ENCODE data around the gene PXK.
"Not testable (repeated sequence)": the region's sequence is repeated elsewhere in the genome, so short reads cannot be mapped to it uniquely, and the experiment has no call there.

Gene PXK

DNA sequence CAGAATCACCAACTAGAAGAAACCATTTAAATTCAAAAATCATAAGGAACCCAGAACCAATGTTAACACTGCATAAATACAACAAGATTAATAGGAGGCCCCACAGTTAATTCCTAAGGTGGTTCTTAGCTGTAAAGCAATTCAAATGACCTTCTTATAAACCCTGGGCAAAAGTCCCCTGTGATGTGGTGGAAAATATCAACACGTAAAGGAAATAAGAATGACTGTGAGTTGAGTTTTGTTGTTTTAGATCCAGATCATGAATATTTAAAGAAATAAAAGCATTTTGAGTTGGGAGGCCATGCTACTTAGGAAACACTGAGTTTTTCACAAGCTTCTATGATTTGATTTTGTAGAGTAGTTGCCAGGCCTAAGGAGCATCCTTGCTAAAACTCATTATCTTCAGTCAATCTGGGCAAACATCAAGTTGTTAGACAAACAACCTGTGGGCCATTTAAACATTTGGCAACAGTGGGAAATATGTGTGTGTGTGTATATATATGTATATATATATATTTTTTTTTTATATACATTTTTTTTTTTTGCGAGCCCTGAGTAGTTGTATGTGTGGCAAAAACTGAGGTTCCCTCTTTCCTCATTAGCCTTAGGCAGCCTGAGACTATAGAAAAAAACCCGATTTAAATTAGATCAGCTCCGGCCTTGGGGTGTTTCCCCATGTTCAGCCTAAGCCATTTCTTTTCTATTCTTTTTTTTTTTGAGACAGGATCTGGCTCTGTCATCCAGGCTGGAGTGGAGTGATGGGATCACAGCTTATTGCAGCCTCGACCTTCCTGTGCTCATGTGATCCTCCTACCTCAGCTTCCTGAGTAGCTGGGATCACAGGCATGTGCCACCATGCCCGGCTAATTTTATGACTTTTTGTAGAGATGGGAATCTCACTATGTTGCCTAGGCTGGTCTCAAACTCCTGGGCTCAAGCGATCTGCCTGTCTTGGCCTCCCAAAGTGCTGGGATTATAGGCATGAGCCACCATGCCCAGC, 8.0 kb upstream of the PXK start:
- no peak for DNase-seq

DNA sequence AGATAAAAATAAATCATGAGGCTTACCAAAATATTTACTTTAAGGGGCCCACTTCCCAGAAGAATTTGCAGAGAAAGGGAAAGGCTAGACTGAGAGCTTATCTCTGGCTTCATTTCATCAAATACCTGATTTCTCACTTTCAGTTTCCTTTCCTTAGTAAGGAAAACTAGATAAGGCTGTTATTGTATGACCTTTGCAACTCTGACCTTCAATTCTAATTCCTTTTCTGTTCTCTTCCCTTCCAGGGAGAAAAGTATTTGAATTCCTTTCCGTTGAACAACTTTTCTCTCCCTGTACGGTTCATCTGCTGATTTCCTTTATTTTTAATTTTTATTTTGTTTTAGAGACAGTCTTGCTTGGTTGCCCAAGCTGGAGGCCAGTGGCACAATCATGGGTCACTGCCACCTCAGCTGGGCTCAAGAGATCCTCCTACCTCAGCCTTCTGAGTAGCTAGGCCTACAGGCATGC, 7.1 kb upstream of the PXK start:
- DNase-seq: no peak

DNA sequence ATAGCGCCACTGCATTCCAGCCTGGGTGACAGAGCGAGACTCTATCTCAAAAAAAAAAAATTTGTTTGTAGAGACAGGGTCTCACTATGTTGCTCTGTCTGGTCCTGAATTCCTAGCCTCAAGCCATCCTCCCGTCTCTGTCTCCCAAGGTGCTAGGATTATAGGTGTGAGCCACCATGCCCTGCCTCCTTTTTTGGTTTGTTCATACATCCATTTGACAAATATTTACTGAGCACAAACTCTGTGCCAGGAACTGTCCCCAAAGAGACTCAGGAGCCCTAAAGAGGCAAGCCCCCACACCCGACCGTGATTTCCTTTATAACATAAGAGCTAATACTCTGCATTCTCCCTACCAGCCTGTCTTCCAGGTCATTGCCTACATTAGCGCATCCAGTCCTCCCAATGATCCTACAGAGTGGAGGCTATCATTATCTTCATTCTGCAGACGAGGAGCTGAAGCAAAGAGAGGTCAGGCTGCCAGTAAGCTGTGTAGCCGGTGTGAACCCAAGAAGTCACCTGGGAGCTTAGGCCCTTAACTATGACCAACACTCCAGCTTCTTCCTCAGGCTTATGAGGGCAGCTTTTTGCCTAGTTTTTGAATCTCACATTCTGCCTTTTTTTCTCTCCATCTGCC, 6.3 kb upstream of the PXK start:
- DNase-seq: no peak

DNA sequence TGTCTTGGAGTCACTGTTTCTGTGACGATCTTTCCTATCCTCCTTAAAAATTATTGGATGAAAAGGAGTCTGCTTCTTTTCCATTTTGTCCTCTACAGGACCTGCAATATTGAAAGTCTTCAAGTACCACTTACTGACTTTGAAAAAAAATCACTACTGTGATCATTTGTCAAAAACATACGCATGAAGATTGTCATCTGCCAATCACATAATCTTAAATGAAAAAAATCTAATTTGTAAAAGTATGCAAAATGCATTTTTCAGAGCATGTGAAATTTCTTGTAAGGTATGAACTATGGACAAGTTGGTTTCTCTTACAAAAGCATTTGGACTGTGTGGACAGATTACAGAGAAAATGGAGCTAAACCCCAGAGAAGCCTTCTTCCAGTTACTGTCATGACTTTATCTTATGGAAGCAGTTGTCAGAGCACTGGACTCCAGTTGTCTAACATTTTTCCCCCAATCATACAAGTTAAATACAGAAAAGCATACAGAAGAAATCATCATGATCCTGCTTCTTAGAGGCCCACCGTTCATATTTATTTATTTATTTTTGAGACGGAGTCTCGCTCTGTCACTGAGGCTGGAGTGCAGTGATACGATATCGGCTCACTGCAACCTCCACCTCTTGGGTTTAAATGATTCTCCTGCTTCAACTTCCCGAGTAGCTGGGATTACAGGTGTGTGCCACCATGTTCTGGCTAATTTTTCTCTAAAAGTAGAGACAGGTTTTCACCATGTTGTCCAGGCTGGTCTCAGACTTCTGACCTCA, 3.4 kb upstream of the PXK start:
- DNase-seq: no peak

DNA sequence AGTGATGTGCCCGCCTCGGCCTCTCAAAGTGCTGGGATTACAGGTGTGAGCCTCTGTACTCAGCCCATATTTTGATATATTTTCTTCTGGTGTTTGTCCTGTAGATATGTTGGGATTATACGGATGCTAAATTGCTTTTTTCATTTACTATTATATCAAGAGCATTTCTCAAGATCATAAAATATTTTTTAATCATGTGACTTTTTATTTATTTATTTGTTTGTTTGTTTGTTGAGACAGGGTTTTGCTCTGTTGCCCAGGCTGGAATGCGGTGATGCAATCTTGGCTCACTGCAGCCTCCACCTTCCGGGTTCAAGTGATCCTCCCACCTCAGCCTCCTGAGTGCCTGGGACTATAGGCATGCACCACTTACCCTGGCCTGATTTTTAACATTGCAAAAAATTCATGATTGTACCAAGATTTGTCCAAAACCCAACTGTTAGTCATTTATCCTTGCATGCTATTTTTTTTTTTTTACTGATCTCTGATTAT, 2.7 kb upstream of the PXK start:
- DNase-seq: no peak

- DNase-seq: no peak
Observed at GRCh38 chr3:58331593-58332152, 1.0 kb upstream of the PXK start.

DNA sequence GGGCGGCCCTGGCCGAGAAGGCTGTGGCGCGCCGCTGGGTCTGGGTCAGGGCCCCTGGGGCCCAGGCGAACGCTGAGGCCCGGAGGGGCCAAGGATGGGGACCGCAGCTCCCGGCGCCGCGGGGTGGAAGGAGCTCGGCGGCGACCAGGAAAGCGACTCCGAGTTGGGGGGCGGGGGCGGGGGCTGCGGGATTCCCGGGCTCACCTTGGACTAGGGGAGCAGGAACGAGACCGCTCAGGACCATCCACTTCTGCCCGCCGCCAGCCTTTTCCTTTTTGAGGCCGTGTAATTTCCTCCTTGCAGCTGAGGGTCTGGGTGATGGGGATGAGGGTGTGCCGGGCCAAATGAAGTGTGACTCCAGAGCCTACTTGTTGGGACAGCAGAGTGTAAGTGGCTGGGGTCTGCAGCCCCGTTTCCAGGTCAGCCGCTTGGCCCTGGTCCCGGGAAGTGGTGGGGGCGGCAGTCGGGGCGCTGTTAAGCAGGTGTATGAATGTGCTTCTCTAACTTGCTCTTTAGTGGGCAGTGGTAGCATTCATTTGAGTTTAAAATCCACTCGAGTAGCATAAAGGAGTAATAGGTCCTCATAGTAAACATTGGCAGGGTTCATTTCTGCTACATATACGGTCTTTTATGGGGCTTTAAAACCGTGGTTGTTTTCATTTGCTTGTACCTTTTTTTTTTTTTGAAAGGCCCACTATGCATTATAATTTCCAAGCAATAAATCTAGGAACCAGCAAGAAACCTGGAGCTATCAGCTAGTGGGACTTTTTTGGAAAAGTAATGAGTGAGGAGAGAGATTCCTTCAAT, 717 bp downstream of the PXK start:
- DNase-seq: no peak

GRCh38 chr3:58334013-58334321, 1.3 kb downstream of the PXK start:
- no peak for DNase-seq

DNA sequence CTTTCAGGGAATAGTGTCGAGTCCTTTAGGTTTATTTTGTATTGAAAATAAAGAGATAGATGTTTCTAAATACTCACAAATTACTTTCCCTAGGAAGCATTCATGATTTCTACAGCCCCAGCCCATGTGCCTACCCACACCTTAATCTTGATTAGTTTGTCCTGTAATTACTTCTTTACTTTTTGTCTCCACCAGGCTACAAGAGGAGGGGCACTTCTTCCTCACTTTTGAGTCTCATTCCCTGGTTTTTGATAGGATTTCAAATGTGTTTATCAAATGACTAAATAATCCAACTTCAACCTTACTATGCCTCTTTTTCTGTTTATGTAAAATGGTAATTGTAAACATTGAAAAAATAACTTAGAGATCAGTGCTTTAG, 1.8 kb downstream of the PXK start:
- no peak for DNase-seq

DNA sequence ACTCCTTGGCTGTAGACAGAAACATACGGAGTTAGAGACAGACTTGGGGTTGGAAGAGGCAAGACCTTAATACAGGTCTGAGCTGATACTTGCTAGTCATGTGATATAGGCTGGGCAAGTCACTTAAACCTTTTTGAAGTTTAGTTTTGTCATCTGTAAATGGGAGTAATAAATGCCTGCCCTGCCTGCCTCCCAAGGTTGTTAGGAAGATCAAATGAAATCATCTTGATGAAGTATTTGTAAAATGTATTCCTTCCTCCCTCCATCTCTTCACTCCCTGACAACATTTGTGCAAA, 2.9 kb downstream of the PXK start:
- no peak for DNase-seq

- no peak for DNase-seq
Observed at GRCh38 chr3:58336135-58336882, 3.6 kb downstream of the PXK start.

- no peak for DNase-seq
Observed at GRCh38 chr3:58337190-58337589, 4.5 kb downstream of the PXK start.

DNA sequence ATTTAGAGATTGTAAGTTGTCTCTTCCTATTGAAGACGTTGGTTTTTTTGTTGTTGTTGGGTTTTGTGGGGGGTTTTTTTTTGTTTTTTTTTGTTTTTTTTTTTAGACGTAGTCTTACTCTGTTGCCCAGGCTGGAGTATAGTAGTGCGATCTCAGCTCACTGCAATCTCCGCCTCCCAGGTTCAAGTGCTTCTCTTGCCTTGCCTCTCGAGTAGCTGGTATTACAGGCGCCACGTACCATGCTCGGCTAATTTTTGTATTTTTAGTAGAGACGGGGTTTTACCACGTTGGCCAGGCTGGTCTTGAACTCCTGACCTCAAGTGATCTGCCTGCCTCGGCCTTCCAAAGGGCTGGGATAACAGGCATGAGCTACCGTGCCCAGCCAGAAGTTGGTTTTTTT, 6.5 kb downstream of the PXK start:
- not testable (repeated sequence) for DNase-seq

DNA sequence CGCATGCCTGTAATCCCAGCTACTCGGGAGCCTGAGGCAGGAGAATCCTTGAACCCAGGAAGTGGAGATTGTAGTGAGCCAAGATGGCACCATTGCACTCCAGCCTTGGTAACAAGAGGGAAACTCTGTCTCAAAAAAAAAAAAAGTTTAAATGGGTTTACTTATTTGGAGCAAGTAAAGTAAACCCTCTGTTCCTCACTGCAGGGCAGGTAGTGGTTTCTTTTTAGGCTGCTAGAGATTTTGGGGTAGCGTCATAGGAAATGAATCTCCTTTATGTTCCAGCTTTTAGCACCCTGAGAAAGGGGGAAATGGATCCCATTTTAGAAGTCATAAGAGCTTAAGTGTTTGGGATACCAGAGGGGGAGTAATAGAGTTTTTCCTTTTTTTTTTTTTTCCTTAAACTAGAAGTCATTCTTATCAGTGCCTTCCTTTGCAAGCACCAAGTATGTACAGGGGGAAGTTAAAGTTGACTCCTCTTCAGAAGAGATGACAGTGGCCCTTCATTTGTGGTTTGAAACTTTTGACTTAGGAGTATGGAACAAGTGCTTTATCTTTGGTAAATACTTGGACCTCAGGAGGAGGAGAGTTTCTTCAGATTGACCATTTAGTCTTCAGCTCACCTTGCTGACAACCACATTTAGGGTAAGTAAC, 8.0 kb downstream of the PXK start:
- no peak for DNase-seq

DNA sequence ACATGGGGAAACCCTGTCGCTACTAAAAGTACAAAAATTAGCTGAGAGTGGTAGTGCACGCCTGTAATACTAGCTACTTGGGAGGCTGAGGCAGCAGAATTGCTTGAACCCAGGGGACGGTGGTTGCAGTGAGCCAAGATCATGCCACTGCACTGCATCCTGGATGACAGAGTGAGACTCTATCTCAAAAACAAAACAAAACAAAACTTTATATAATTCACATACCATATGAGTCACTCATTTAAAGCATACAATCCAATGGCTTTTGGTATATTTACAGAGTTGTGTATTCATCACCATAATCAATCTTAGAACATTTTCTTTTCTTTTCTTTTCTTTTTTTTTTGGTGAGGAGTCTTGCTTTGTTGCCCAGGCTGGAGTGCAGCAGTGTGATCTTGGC, 8.7 kb downstream of the PXK start:
- no peak for DNase-seq

GRCh38 chr3:58342676-58343075, 10.0 kb downstream of the PXK start:
- DNase-seq: no peak

DNA sequence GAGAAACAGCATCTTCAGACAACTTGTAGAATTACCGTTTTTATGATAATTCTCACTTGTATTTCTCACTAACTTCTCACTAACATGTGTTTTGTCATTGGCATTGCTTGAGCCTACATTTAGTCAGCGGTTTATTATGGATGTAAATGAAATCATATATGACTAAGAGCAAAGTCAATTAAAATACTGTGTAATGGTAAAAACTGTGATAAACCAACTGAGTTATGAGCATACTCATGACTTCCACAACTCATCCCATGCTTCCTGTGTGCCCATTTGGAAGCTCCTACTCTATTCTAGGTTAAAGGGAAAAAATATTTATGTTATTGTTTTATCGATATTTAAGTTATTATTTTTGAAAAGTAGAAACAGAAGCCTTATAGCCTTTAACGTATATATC, 12.8 kb downstream of the PXK start:
- DNase-seq: no peak

DNA sequence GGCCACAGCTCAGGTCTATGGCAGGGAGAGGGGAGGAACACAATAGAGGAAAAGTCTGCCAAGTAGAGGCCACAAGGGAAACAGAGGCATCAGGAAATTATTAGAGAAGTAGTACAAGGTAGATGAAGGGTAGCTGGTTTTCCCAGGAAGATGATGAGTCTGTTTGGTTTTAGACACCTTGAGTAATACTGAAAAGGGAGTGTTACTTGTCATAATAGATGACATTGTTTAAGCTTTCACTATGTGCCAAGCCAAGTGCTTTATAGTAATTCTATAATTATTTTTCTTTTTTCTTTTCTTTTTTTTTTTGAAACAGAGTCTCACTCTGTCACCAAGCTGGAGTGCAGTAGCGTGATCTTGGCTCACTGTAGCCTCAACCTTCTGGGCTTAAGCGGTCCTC, 13.7 kb downstream of the PXK start:
- DNase-seq: no peak

DNA sequence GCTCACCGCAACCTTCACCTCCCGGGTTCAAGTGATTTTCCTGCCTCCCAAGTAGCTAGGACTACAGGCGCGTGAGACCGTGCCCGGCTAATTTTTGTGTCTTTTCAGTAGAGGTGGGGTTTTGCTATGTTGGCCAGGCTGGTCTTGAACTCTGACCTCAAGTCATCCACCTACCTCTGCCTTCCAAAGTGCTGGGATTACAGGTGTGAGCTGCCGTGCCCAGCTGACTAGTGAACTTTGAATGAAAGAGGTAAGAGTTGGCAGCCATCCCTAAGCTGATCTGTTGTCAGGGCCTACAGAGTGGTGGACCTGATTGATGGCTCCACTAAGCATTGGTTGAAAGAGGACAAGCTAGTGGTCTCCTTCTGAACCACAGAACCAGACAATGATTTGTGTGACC, 15.3 kb downstream of the PXK start:
- DNase-seq: no peak

DNA sequence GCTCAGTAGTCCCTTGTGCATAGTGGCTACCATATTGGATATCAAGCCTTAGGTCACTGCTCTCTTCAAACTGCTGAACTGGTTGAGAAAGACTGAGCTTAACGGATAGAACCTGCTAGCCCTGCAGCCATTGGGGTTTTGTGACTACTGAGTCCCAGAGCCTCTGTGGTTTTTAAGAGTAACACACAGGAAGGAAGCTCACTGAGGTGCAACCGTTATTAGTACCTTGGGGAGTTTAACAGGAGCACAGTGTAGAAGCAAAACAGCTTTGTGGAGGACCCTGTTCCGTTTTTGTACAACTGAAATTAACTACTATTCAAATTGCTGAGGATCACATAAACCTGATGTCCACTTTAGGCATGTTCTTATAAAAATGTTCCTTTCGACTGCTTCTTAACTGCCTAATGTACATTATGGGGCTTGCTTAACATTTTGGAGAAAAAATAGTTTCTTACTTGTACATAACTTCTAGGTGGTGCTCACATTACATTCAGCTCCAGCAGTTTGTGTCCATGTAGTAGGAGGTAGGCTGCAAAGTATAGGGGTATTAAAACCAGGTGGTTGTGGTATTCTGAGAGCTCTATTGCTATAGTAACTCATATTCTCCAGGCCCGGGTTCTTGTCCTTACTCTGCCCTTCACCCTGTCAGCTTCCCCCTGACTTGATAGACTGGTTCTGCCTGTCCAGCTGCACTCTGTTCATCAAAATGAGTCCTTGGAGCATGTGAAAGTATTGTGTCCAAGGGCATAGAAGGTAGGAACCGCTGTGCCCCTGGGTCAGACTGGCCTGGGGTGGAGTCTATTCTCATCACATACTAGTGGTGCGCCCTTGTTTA, 17.3 kb downstream of the PXK start:
- DNase-seq: no peak

Measured in T1000 (cell line).